Esophagus muscularis mucosa (tissue), 4 donors: ENCODE measurements around the gene S100A9. TPM values are rescaled to one million over a fixed set of nuclear protein-coding genes. Genes with fewer than 3 reads are reported as not detected.

Source experiments
- DNase-seq: peaks from one replicate; pipeline ENCODE4 v3.0.0-alpha.2; 2017; ENCODE audit errors: extremely low spot score
- H3K27ac ChIP-seq, 4 donors: fragments of 200-600 bp; sonication (generic); replicated peaks in 1 of 4; 1 replicate in 3 of 4; 2 replicates in 1 of 4; pipeline ENCODE4 v1.5.1; 2016 to 2019; ENCODE audit warnings: mild to moderate bottlenecking in 1 of 4
- H3K27me3 ChIP-seq, 4 donors: fragments of 200-600 bp; sonication (generic); one replicate each; pipeline versions ENCODE4 v1.5.1 to v1.6.0; 2016 to 2019
- H3K36me3 ChIP-seq, 4 donors: fragments of 200-600 bp; sonication (generic); one replicate each; pipeline ENCODE4 v1.5.1; 2016 to 2019
- H3K4me1 ChIP-seq, 4 donors: fragments of 200-600 bp; sonication (generic); one replicate each; pipeline ENCODE4 v1.5.1; 2016 to 2019
- H3K4me3 ChIP-seq, 4 donors: fragments of 200-600 bp; sonication (generic); 1 replicate in 2 of 4; 2 replicates in 2 of 4; pipeline ENCODE4 v1.5.1; 2016 to 2019; ENCODE audit warnings: mild to moderate bottlenecking in 4 of 4, moderate library complexity in 1 of 4
- H3K9me3 ChIP-seq, 4 donors: fragments of 200-600 bp; sonication (generic); 1 replicate in 3 of 4; 2 replicates in 1 of 4; pipeline ENCODE4 v1.5.1; 2016 to 2019
- CTCF ChIP-seq, 3 experiments: fragments of 200-600 bp in 2 of 3; fragments of 450-650 bp in 1 of 3; sonication (generic) in 2 of 3; IDR thresholded peaks; one replicate each; pipeline ENCODE4 v1.5.1; 2017 to 2019; ENCODE audit warnings: antibody characterized with exemption in 3 of 3, mild to moderate bottlenecking in 2 of 3, moderate library complexity in 1 of 3
- EP300 ChIP-seq: sonication (generic); formaldehyde crosslinking; IDR thresholded peaks from one replicate; pipeline ENCODE4 v1.6.1; 2017; ENCODE audit warnings: antibody characterized with exemption
- POLR2A ChIP-seq: fragments of 450-650 bp; IDR thresholded peaks from one replicate; pipeline ENCODE4 v1.6.1; 2017; ENCODE audit warnings: antibody characterized with exemption, moderate library complexity, mild to moderate bottlenecking, low read depth
- POLR2AphosphoS5 ChIP-seq, 2 donors: sonication (generic); formaldehyde crosslinking; IDR thresholded peaks; one replicate each; pipeline ENCODE4 v1.6.1; 2017; ENCODE audit warnings: antibody characterized with exemption in 2 of 2
- whole genome bisulfite sequencing: methylation state at CpG from one replicate; pipeline ENCODE4 v1.1.5; 2018; 5-methylcytosine and 5-hydroxymethylcytosine counted together
- intact Hi-C: fragments of 100-400 bp; cut with DNase I; formaldehyde crosslinking; loops from one replicate; pipeline ENCODE4 v1.15.1; 2023
- total RNA-seq, 4 donors: library from RNA; depleted of rRNA; stranded (reverse); fragments of >200 nt; gene quantifications; one replicate each; pipeline versions ENCODE4 v1.1.0 to v1.2.1, GENCODE V29; 2016

Gene S100A9
- 100 to 1,000 TPM in 2 of 4 donors, 10 to 100 TPM in 2; 61.2 to 845 (median 119) TPM for total RNA-seq

GRCh38 chr1:153357853-153358690 is at the start of gene S100A9:
TSS of gene S100A9 (plus strand) at chr1:153357854. CDS start at chr1:153358284, 430 bp downstream.
- Histone ChIP-seq H3K27ac (peak within 1 kb of the TSS in 2 of 4 donors; percentile 23 to 46), H3K9me3 (no peaks in the 10 kb centered on the region)
- intact Hi-C loops = no loop called here

GRCh38 chr1:153308540-153308939 is 49.1 kb upstream of the S100A9 start:
- intact Hi-C loops = no loop called here
- Histone ChIP-seq H3K27ac (no peak overlapping the region), H3K4me1 (no peaks in the 10 kb centered on the region), H3K36me3 (no peaks in the 10 kb centered on the region), H3K9me3 (no peaks in the 10 kb centered on the region), H3K4me3 (no peak overlapping the region), H3K27me3 (peaks cover 0 to 29% (median 0%) of the 10 kb centered on the region in 4 donors)
- WGBS = 62% methylated on average over 2 of the region's 2 CpGs
- peak; percentile 62 for DNase-seq
- no peak for TF ChIP-seq EP300
- TF ChIP-seq CTCF (IDR thresholded peaks at IDR 0.05) = no peak
- no peak for TF ChIP-seq POLR2A
- TF ChIP-seq POLR2AphosphoS5 (IDR thresholded peaks at IDR 0.05) = no peak

More at GRCh38 chr1:153357853-153358690, at the start of gene S100A9:
- no peak for DNase-seq
- H3K27me3 ChIP-seq = peaks cover 0 to 11% (median 0%) of the 10 kb centered on the region in 4 donors
- H3K4me1 ChIP-seq = no peaks in the 10 kb centered on the region
- H3K4me3 ChIP-seq = peak within 1 kb of the TSS; percentile 1 to 38 (median 14)
- TF ChIP-seq POLR2A = peak; percentile 18
- TF ChIP-seq POLR2AphosphoS5 (IDR thresholded peaks at IDR 0.05) = no peak
- H3K36me3 ChIP-seq = no peaks in the 10 kb centered on the region
- 68% methylated on average over 11 of the region's 11 CpGs for WGBS

GRCh38 chr1:153309441-153309840 is 48.2 kb upstream of the S100A9 start:
- intact Hi-C loops = no loop called here

GRCh38 chr1:153310526-153310925 is 47.1 kb upstream of the S100A9 start:
- peak; percentile 78 for DNase-seq
- H3K4me3 ChIP-seq = no peak overlapping the region
- peaks cover 0 to 3% (median 0%) of the 10 kb centered on the region in 4 donors for H3K9me3 ChIP-seq
- H3K36me3 ChIP-seq = no peaks in the 10 kb centered on the region
- 68% methylated on average over 7 of the region's 7 CpGs for whole genome bisulfite sequencing
- H3K27ac ChIP-seq = no peak overlapping the region
- peaks cover 0 to 29% (median 0%) of the 10 kb centered on the region in 4 donors for H3K27me3 ChIP-seq
- H3K4me1 ChIP-seq = no peaks in the 10 kb centered on the region
- TF ChIP-seq EP300 (no peak), POLR2AphosphoS5 (IDR thresholded peaks at IDR 0.05) (no peak), CTCF (IDR thresholded peaks at IDR 0.05) (no peak), POLR2A (no peak)
- intact Hi-C loops = no loop called here

More at GRCh38 chr1:153309441-153309840, 48.2 kb upstream of the S100A9 start:
- H3K9me3 ChIP-seq = peaks cover 0 to 3% (median 0%) of the 10 kb centered on the region in 4 donors
- peaks cover 0 to 29% (median 0%) of the 10 kb centered on the region in 4 donors for H3K27me3 ChIP-seq
- DNase-seq = peak; percentile 79
- no peaks in the 10 kb centered on the region for H3K36me3 ChIP-seq
- no peaks in the 10 kb centered on the region for H3K4me1 ChIP-seq
- no peak overlapping the region for H3K27ac ChIP-seq
- no peak overlapping the region for H3K4me3 ChIP-seq
- TF ChIP-seq POLR2AphosphoS5 (IDR thresholded peaks at IDR 0.05) (no peak), POLR2A (no peak), CTCF (IDR thresholded peaks at IDR 0.05) (no peak), EP300 (no peak)
- 85% methylated on average over 2 of the region's 2 CpGs for WGBS

- WGBS = 84% methylated on average over 4 of the region's 4 CpGs
- peak; percentile 60 for DNase-seq
- H3K27me3 ChIP-seq = peaks cover 0 to 15% (median 0%) of the 10 kb centered on the region in 4 donors
- H3K27ac ChIP-seq = no peak within 1 kb of the TSS
- intact Hi-C loops = no loop called here
- H3K4me3 ChIP-seq = no peak within 1 kb of the TSS
- no peaks in the 10 kb centered on the region for H3K36me3 ChIP-seq
- peaks cover 0 to 3% (median 0%) of the 10 kb centered on the region in 4 donors for H3K9me3 ChIP-seq
- no peak for TF ChIP-seq POLR2A
- TF ChIP-seq POLR2AphosphoS5 (IDR thresholded peaks at IDR 0.05) = no peak
- no peak for TF ChIP-seq EP300
- TF ChIP-seq CTCF (IDR thresholded peaks at IDR 0.05) = no peak
- H3K4me1 ChIP-seq = no peaks in the 10 kb centered on the region
Measured at GRCh38 chr1:153312570-153313186, 45.0 kb upstream of the S100A9 start, which contains the start of gene PGLYRP3. TSS of gene PGLYRP3 (minus strand) at chr1:153312952. CDS start at chr1:153310665, 2,287 bp downstream.
